Endometrial microvascular endothelial cells (primary cell): ENCODE results near the gene TSPYL6. TPM values are rescaled to one million over a fixed set of nuclear protein-coding genes. Genes with fewer than 3 reads are reported as not detected.

Experiments used
- in situ Hi-C: cut with HindIII; loops from 2 replicates; pipeline ENCODE4 v1.10.0; 2017; ENCODE audit warnings: low sequenced_read_pairs, low pct_unique_long_range_greater_than_20kb; ENCODE audit errors: inconsistent ontology term
- total RNA-seq: library from RNA; depleted of rRNA; stranded (reverse); fragments of >200 nt; gene quantifications from one replicate; pipeline ENCODE4 v1.2.3, GENCODE V29; 2015; ENCODE audit errors: inconsistent ontology term

The TSPYL6 gene
- total RNA-seq, 1 donor from 2014 or later: not detected

DNA sequence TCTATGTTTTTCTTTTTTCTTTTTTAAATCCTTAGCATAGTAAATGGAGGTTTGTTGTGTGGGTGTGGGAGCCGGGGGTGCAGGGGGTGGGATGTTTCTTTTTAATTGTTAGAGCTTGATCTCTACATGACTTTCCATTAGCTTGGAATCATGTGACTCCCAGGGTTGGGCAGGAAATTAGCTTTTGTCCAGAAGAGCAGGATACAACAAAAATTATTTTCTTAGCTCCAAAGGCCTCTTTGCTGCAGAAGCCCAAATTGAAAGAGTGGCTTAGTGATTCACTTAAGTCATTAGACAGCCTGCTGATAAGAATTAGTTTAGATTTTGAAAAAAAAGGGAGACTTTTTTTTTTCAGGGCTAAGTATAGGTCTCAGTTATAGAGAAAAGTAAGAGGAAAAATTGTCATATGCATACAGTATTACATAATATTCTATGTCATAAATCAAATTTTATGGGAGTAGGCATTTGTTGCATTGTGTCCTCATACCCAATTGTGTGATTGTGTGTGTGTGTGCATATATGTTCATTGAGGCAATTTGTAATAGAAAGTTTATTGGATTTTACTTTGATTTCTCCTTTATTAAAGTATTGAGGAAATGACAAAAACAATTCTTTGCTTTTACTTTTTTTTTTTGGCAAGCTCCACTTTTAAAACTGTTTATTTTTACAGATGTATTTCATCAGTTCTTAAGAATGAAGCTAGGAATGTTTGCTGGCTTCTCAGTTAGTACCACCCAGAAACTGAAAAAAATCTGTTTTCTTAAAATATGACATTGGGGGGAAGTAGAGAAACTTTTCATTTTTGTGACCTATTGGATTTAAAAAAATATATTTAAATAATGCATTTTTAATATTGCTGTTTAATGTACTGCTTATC, 47.4 kb downstream of the TSPYL6 start:
- in situ Hi-C loops: no loop called here

DNA sequence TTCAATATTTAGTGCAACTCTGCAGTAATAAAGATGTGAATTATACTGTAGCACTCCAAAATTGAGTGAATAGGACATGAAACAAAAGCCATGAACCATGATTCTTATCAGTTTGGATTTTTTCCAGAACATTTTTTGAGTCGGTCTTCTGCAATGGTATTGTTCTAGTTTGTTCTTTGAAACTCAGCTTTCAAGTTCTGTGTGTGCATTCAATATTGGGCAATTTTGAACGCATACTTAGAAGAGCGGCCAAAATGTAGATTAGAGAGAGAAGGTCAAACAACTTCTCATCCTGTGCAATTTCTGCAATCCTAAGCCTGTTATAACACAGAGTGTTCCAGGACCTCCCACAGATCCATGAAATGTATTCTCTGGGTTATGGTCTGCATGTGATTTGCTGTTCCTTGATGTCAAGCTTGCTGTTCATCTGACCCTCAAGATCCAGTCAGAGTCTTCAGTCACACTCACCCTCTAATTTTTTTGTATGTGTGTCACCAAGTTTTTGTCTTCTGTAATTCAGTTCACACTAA, 48.3 kb downstream of the TSPYL6 start:
- in situ Hi-C loops: no loop called here

DNA sequence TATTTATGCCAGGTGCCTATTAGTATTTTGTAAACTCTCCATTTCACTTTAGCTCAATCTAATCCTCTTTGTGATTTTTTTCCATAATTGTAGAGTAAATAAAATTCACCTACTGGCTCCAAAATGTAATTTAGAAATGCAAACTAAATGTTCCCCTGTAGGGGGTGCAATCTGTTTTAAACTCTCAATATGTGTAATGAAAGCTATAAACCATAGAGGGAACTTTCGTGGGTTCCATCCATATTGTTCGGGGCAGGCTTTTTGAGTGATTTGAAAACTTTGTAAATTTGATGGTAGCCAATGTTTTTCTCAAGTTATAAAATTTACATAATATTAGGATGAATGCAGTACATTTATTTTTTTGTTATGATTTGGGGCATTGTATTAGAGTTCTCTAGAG, 49.4 kb downstream of the TSPYL6 start:
- in situ Hi-C loops: no loop called here

DNA sequence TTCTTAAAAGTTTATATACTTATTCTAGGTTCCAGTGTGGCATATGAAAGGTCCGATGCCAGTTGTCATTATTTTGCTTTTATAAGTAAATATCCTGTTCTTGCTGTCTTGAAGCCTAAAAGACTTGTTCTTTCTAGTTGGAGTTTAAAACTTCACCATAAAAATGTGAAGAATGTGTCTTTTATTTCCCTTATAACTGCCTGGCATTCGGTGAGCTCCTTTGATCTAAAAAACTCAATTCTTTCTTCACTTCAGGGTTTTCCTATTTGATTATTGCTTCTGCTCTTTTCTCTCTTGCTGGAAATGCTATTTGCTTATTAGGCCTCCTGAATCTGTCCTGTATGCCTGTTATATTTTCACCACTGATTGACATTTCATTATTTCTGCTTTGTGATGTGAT, 51.6 kb downstream of the TSPYL6 start:
- in situ Hi-C loops: no loop called here

Other genes with a start within 250 kb of the TSPYL6 start
- gene ACYP2, start 140.6 kb downstream of the TSPYL6 start, total RNA-seq: 1.7 TPM
- 200 TPM for gene SPTBN1, start 200.1 kb upstream of the TSPYL6 start, total RNA-seq